Measurements from ENCODE around the gene COL25A1. TPM values are rescaled to one million over a fixed set of nuclear protein-coding genes. Genes with fewer than 3 reads are reported as not detected.

The COL25A1 gene
- polyA plus RNA-seq, 1 donor = 2.5 TPM

DNA sequence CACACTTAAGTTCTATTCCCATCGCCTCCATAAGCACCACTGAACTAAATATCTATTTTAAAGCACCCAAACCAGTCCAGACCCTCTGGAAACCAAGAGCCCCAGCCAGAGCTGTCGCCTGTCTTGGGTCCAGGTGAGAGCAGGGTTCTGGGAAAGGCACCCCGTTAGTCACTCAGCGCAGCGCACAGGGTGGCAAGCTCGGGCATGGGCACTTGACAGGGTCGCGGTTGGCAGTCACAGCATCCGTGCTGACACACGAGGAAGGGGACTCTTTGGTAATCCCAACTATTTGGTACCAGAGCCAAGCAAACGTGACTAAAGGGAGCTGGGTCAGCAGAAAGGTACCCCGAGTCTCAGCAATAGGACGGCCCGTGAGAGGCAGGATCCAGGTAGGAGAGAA is 515.4 kb downstream of the COL25A1 start:
- DNase-seq = no peak
- Histone ChIP-seq H3K27ac (ENCODE audit: low read length) (no peak overlapping the region), H3K4me1 (ENCODE audit: control insufficient read depth, insufficient read depth, low read length) (no peaks in the 10 kb centered on the region), H3K36me3 (ENCODE audit: control insufficient read depth, insufficient read depth, low read length) (no peaks in the 10 kb centered on the region), H3K27me3 (ENCODE audit: control insufficient read depth, insufficient read depth, low read length) (peaks cover 2% of the 10 kb centered on the region), H3K9me3 (ENCODE audit: control insufficient read depth, low read depth, low read length) (no peaks in the 10 kb centered on the region), H3K4me3 (ENCODE audit: low read length) (no peak overlapping the region)
- WGBS (ENCODE audit: insufficient coverage, low lambda C conversion rate) = no CpG with 5 or more reads among the region's 14 CpGs

DNA sequence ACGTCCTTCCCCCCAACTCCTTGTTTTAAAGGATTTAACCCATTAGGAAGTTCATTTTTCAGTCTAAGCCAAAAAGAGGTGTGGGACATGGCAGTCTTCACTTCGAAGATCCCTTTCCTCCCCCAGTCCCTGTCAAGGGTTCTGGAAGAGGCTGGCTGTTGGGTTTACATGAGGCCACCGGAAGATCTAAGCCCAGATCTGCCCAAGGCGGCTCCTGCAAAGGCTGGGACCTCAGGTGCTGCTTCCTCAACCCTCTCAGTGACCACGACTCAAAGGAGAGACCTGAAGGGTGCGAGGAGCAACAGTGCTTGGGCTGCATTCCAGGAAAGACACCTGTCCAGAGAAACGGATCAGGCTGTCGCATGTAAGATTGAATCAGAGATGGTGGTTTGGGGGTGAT is 516.1 kb downstream of the COL25A1 start:
- no peak overlapping the region for H3K27ac ChIP-seq (ENCODE audit: low read length)
- H3K4me1 ChIP-seq (ENCODE audit: control insufficient read depth, insufficient read depth, low read length) = no peaks in the 10 kb centered on the region
- no peak overlapping the region for H3K4me3 ChIP-seq (ENCODE audit: low read length)
- no CpG with 5 or more reads among the region's 8 CpGs for WGBS (ENCODE audit: insufficient coverage, low lambda C conversion rate)
- H3K27me3 ChIP-seq (ENCODE audit: control insufficient read depth, insufficient read depth, low read length) = peaks cover 2% of the 10 kb centered on the region
- no peaks in the 10 kb centered on the region for H3K9me3 ChIP-seq (ENCODE audit: control insufficient read depth, low read depth, low read length)
- no peak for DNase-seq
- H3K36me3 ChIP-seq (ENCODE audit: control insufficient read depth, insufficient read depth, low read length) = no peaks in the 10 kb centered on the region

DNA sequence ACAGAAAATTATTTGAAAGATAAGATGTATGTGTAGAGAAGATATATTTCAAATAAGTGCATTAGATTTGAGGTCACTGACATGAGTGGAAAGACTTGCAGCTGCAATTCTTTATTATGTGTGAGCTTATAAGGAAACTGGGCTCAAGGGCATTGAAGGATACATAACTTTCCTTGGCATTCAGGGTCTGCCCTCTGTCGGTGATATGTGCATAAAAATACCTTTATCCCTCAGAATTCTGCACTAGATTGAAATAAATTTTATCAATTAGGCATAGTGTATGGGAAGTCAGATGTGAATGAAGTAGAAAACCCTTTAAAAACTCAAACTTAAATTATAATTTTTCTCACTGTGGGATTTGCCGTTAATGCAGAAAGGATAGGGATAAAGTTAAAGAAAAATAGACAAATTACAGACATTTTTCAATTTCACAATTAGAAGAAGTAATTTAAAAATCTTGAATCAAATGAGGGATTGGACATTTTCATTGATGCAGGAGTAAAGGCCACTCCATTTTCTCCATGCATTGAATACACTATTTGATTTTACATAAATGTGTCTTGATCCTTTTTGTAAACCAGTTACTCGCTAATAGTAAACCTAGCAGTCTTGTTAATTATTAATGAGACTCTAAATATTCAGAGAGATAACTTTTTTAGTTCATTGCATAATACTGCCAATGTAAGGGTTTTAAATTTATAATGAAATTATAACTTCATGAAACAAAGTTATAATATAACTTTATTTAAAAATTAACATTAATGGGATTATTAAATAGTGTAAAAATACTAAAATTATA is 518.6 kb downstream of the COL25A1 start:
- Histone ChIP-seq H3K27ac (ENCODE audit: low read length) (no peak overlapping the region), H3K27me3 (ENCODE audit: control insufficient read depth, insufficient read depth, low read length) (peaks cover 5% of the 10 kb centered on the region), H3K4me3 (ENCODE audit: low read length) (no peak overlapping the region), H3K36me3 (ENCODE audit: control insufficient read depth, insufficient read depth, low read length) (no peaks in the 10 kb centered on the region), H3K4me1 (ENCODE audit: control insufficient read depth, insufficient read depth, low read length) (no peaks in the 10 kb centered on the region), H3K9me3 (ENCODE audit: control insufficient read depth, low read depth, low read length) (no peaks in the 10 kb centered on the region)
- no peak for DNase-seq
- WGBS (ENCODE audit: insufficient coverage, low lambda C conversion rate) = 54% methylated on average over 2 of the region's 3 CpGs

DNA sequence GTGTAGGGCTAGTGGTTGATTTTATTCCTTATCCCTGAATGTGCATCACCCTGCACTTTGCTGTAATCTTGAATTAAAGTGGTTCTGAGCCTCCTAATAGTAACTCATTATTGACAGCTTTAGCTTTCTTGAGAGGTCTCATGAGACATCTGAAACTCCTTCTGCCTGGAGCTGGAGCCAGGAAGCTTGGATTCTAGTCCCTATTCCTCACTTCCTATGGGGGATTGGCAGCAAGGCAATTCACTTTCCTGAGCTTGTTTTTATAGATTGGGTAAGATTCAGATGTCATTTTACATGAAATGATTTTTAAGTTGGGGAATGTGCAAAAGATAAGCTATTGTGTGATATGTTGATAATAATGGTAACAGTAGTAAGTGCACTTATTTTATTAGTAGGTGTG is 522.5 kb downstream of the COL25A1 start:
- Histone ChIP-seq H3K27ac (ENCODE audit: low read length) (no peak overlapping the region), H3K4me3 (ENCODE audit: low read length) (no peak overlapping the region), H3K36me3 (ENCODE audit: control insufficient read depth, insufficient read depth, low read length) (no peaks in the 10 kb centered on the region), H3K9me3 (ENCODE audit: control insufficient read depth, low read depth, low read length) (no peaks in the 10 kb centered on the region), H3K4me1 (ENCODE audit: control insufficient read depth, insufficient read depth, low read length) (no peaks in the 10 kb centered on the region), H3K27me3 (ENCODE audit: control insufficient read depth, insufficient read depth, low read length) (peaks cover 3% of the 10 kb centered on the region)
- DNase-seq = no peak

DNA sequence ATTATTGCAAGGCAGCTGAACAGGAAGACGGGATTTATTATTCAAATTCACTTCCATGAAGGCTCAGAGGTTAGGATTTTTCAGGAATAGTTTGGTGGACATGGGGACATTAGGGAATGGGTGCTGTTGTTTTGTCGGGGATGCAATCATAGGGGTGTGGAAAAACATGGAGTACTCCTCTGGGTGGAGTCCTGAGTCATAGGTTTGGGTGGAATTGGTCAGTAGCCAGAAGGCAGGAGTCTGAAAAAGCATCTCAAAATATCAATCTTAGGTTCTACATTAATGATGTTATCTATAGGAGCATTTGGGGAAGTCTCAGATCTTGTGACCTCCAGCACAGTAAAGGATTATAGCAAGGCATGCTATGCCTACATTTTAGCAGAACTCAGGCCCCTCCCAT is 525.1 kb downstream of the COL25A1 start:
- Histone ChIP-seq H3K27ac (ENCODE audit: low read length) (no peak overlapping the region), H3K9me3 (ENCODE audit: control insufficient read depth, low read depth, low read length) (no peaks in the 10 kb centered on the region), H3K4me1 (ENCODE audit: control insufficient read depth, insufficient read depth, low read length) (no peaks in the 10 kb centered on the region), H3K27me3 (ENCODE audit: control insufficient read depth, insufficient read depth, low read length) (peaks cover 3% of the 10 kb centered on the region), H3K36me3 (ENCODE audit: control insufficient read depth, insufficient read depth, low read length) (no peaks in the 10 kb centered on the region), H3K4me3 (ENCODE audit: low read length) (no peak overlapping the region)
- no peak for DNase-seq
- WGBS (ENCODE audit: insufficient coverage, low lambda C conversion rate) = 83% methylated on average over 1 of the region's 2 CpGs

DNA sequence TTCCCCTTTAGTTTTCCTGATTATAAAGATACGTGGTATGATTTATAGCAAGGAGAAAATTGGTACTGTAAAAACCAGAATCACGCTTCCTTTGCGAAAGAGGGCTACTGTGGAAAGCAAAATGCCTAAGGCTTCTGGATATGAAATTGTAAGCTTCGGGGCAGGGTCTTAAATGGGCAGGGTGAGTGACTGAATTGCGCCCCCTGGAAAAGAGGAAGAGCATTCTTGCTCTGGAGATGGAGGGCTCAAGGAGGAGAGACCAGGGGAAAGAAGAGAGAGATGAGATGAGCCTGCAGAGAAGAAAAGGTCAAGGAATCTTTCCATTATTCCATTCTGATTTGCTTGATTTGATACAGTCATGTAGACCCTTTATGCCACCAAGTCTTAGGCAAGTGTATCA is 526.5 kb downstream of the COL25A1 start:
- no peak overlapping the region for H3K27ac ChIP-seq (ENCODE audit: low read length)
- H3K4me1 ChIP-seq (ENCODE audit: control insufficient read depth, insufficient read depth, low read length) = no peaks in the 10 kb centered on the region
- H3K27me3 ChIP-seq (ENCODE audit: control insufficient read depth, insufficient read depth, low read length) = no peaks in the 10 kb centered on the region
- H3K36me3 ChIP-seq (ENCODE audit: control insufficient read depth, insufficient read depth, low read length) = no peaks in the 10 kb centered on the region
- DNase-seq = no peak
- 100% methylated on average over 2 of the region's 5 CpGs for WGBS (ENCODE audit: insufficient coverage, low lambda C conversion rate)
- no peak overlapping the region for H3K4me3 ChIP-seq (ENCODE audit: low read length)
- H3K9me3 ChIP-seq (ENCODE audit: control insufficient read depth, low read depth, low read length) = no peaks in the 10 kb centered on the region

- H3K27ac ChIP-seq (ENCODE audit: low read length) = no peak overlapping the region
- no peaks in the 10 kb centered on the region for H3K4me1 ChIP-seq (ENCODE audit: control insufficient read depth, insufficient read depth, low read length)
- H3K27me3 ChIP-seq (ENCODE audit: control insufficient read depth, insufficient read depth, low read length) = no peaks in the 10 kb centered on the region
- no peak for DNase-seq
- no CpG with 5 or more reads among the region's 5 CpGs for WGBS (ENCODE audit: insufficient coverage, low lambda C conversion rate)
- H3K4me3 ChIP-seq (ENCODE audit: low read length) = no peak overlapping the region
- no peaks in the 10 kb centered on the region for H3K9me3 ChIP-seq (ENCODE audit: control insufficient read depth, low read depth, low read length)
- H3K36me3 ChIP-seq (ENCODE audit: control insufficient read depth, insufficient read depth, low read length) = no peaks in the 10 kb centered on the region
These were observed 527.5 kb downstream of the COL25A1 start for GRCh38 chr4:108774809-108775530.

DNA sequence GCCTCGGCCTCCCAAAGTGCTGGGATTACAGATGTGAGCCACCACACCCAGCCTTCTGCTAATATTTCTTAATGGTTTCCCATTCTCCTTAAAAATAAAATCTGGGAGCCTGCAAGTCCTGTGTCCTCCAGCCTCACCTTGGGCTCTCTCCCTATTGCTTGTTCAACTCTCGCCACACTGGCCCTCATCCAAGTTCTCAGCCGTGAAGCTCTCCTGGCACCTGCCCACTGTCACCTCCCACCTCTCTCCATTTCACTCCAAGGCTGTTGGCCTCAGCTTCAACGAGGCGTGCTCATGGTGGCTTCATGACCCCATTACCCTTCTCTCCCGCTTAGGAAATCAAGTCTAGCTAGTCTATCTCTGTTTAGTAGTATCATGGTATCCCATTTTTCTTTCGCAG is 530.1 kb downstream of the COL25A1 start:
- H3K27me3 ChIP-seq (ENCODE audit: control insufficient read depth, insufficient read depth, low read length) = no peaks in the 10 kb centered on the region
- no peaks in the 10 kb centered on the region for H3K9me3 ChIP-seq (ENCODE audit: control insufficient read depth, low read depth, low read length)
- H3K4me1 ChIP-seq (ENCODE audit: control insufficient read depth, insufficient read depth, low read length) = no peaks in the 10 kb centered on the region
- no peak for DNase-seq
- no peak overlapping the region for H3K4me3 ChIP-seq (ENCODE audit: low read length)
- no peak overlapping the region for H3K27ac ChIP-seq (ENCODE audit: low read length)
- H3K36me3 ChIP-seq (ENCODE audit: control insufficient read depth, insufficient read depth, low read length) = no peaks in the 10 kb centered on the region
- whole genome bisulfite sequencing (ENCODE audit: insufficient coverage, low lambda C conversion rate) = 100% methylated on average over 1 of the region's 7 CpGs

GRCh38 chr4:108766058-108766457 is 536.4 kb downstream of the COL25A1 start:
- no peaks in the 10 kb centered on the region for H3K36me3 ChIP-seq (ENCODE audit: control insufficient read depth, insufficient read depth, low read length)
- H3K27me3 ChIP-seq (ENCODE audit: control insufficient read depth, insufficient read depth, low read length) = peaks cover 21% of the 10 kb centered on the region
- no CpG with 5 or more reads among the region's 3 CpGs for WGBS (ENCODE audit: insufficient coverage, low lambda C conversion rate)

GRCh38 chr4:108763986-108764385 is 538.5 kb downstream of the COL25A1 start:
- Histone ChIP-seq H3K27me3 (ENCODE audit: control insufficient read depth, insufficient read depth, low read length) (peaks cover 27% of the 10 kb centered on the region), H3K36me3 (ENCODE audit: control insufficient read depth, insufficient read depth, low read length) (no peaks in the 10 kb centered on the region), H3K27ac (ENCODE audit: low read length) (no peak overlapping the region), H3K4me1 (ENCODE audit: control insufficient read depth, insufficient read depth, low read length) (no peaks in the 10 kb centered on the region), H3K4me3 (ENCODE audit: low read length) (no peak overlapping the region), H3K9me3 (ENCODE audit: control insufficient read depth, low read depth, low read length) (peaks cover 4% of the 10 kb centered on the region)
- DNase-seq = no peak
- no CpG with 5 or more reads among the region's 4 CpGs for WGBS (ENCODE audit: insufficient coverage, low lambda C conversion rate)

More at GRCh38 chr4:108766058-108766457, 536.4 kb downstream of the COL25A1 start:
- Histone ChIP-seq H3K4me1 (ENCODE audit: control insufficient read depth, insufficient read depth, low read length) (no peaks in the 10 kb centered on the region), H3K9me3 (ENCODE audit: control insufficient read depth, low read depth, low read length) (peaks cover 4% of the 10 kb centered on the region), H3K4me3 (ENCODE audit: low read length) (no peak overlapping the region), H3K27ac (ENCODE audit: low read length) (no peak overlapping the region)
- no peak for DNase-seq

Measured in large intestine (tissue), 3 donors.